NCI-H2227 treated with DMSO at 0.1 percent for 48 hours (cell line): ENCODE results near the gene SYT9.
"Not testable (repeated sequence)": the region's sequence is repeated elsewhere in the genome, so short reads cannot be mapped to it uniquely, and the experiment has no call there.

Experiments
- DNase-seq: peaks from one replicate; lab custom pipeline; 2025; lab: John Stamatoyannopoulos, UW

The SYT9 gene

DNA sequence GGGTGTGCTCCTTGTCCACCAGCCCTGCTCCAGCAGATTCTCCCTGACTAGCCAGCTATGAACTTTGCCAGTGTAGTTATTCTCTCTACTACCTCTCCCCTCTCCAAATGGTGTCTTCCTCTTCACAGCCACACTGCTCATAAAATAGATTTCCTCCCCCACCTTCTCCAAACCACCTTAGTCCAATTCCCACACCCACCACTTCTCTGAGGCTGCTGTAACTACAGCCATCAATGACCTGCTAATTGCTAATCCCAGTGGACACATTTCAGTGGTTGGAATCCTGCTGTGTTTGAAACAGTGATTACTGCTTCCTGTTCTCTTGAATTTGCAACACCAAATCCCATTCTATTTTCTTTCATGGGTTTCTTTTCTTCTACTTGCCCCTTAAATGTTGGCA, 23.4 kb downstream of the SYT9 start:
- DNase-seq: no peak

DNA sequence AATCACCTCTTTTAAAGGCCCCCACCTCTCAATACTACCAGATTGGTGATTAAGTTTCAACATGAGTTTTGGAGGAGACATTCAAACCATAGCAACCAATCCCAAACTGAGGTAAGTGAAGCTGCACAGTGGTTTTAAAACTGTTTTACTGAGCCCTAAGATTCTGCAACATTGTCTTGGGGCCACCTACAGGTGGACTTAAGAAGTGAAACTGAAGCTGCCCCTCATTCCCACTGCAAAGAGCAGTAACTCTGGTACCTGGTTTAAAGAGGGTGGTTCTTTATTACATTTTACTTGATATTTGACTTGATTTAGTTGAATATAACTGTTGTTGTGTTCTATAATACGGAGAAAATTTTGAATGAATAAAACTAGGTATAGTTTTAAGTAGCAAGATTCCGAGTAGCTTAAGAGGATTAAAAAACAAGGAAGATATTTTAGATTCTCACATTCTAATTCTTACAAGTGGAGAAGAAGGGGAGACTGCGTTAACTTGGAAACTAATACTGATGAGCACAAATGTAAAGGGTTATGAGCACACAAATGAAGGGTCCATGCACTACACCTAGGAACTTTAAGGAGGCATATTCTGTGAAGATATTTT, 26.7 kb downstream of the SYT9 start:
- no peak for DNase-seq

DNA sequence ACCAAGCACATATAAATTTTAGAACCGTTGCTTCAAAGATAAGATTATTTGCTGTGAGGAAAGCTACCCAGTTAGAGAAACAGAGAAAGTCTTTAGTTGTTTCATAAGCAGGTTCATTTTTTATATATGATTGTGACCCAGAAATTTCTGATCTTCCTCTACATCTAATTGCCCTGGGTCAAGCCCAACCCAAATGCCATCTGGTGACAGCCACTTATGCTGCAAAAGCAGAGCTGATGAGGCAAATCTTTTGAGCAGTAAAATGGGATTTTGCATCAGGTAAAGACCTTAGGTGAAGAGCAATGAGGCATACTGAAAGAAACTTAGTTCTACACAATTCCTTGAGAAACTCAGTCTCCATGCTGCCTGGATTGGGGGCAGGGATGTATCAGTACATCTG, 28.0 kb downstream of the SYT9 start:
- DNase-seq: no peak

DNA sequence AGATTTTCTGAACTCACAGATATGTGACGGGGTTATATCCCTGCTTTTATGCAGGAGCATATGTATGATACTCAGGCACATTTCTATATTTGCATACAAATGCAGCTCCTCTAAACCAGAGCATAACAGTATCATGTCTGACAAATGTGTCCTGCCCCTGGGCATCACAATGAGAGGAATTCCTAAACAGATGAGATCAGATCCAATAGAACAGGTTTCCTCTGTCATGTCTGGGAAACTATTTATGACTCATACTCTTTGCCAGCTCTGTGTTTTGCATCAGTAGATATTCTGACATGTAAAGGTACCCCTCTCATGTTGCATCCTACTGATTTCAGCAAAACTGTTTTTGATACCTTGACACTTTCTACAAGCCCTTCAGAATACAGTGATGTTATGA, 29.4 kb downstream of the SYT9 start:
- no peak for DNase-seq

DNA sequence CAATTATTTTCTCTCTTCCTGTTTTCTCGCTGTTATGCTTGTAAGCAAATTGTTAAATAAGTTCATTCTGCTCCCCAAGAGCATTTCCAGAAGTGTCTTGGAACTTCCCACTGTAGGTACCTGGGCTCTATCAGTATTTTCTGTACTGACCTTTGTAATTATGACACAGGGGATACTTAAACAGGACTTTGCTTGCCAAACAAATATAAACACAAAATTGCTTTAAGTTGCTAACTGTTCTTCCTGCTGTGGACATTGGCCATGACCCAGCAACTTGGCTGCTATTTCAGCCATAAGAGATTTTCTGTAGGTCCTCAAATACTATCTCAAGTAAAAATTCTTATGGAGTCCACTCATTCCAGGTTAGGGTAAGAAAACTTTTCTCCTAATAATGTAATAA, 30.1 kb downstream of the SYT9 start:
- no peak for DNase-seq

DNA sequence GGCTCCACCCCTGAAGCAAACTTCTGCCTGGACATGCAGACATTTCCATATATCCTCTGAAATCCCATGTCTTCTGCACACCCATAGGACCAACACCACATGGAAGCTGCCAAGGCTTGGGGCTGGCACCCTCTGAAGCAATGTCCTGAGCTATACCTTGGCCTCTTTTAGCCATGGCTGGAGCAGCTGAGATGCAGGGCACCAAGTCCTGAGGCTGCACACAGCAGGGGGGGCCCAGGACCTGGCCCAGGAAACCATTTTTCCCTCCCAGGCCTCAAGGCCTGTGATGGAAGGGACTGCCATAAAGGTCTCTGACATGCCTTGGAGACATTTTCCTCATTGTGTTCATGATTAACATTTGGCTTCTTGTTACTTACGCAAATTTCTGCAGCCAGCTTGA, 34.5 kb downstream of the SYT9 start:
- DNase-seq: no peak

DNA sequence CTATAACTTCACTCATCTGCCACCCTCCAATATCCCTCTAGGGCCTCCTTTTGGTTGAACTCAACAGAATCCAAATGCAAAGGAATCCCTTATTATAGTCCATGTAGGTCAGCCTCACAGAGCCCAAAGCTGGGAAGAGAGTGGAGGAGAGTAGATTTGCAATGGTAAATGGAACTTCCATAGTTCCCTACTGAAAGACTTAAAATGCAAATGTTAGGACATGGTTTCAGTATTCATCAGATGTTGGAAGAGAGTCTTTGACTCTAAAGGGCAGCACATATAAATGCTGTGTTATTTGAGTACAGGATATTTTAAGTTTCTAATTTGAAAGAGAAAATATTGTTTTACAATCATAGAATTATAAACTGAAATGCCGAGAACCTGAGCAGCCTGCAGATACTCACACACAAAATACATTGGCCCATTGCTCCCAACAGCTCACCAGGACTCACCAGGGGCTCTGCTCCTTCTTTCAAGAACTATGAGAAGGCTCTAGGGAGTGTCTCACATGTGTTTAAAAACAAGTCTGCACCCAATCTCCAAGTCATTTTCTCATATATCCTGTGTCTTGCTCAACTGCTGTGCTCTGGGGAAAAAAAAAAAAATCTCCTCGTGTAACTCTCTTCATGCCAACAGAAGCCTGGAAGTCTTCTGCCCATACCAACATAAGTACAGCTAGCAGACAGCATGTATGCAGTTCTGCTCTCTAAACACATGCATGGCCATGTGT, 39.6 kb downstream of the SYT9 start:
- DNase-seq: no peak

DNA sequence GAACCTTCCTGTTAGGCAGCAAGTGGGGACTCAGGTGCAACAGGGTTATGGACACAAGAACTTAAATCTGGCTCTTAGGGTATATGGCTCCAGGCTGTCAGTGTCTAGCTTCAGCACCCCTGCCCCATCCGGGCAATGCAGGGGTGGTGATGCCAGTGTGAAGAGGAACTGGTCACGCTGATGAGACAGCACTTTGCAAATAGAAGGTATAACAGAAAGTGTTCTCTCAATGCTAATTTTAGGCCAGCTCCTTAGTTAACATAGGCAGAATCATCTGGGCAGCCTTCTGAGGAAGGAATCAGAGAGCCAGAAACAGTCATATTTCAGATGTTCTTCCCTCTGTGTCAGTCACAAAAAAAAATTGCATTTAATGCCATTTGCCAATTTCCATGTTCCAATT, 41.2 kb downstream of the SYT9 start:
- no peak for DNase-seq

DNA sequence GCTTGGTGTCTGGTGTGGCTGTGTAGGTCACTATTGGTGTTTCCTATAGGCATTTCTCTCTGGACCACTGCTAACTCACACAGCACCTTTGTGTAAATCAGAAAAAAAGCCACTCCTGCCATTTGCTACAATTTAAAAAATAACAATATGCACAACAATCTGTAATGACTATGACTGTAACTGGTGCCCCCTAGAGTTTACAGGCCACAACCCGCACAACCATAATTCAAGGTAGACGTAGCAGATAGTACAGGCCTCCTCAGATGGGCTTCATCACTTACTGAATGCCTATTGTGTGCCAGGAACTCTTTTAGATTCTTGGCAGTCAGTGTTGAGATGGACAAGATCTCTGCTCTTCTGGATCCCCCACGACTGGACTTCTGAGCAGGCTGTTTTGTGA, 47.7 kb downstream of the SYT9 start:
- no peak for DNase-seq

DNA sequence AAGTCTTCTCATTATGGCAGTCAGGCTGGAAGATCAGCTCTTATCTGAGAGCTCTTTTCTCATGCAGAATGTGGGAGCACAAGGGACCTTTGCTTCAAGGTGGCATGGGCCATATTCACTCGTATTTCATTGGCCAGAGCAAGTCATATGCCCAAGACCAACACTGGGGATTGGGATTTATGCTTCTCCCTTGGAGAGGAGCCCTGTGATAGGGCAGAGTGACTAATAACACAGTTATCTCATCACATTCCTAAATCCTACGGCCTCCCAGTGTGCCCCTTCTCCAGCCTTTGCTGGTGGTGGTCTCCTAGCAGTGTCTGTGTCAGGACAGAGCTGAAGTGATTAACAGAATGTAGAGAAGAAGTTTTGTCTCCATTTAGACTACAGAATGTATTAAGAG, 48.6 kb downstream of the SYT9 start:
- no peak for DNase-seq

DNA sequence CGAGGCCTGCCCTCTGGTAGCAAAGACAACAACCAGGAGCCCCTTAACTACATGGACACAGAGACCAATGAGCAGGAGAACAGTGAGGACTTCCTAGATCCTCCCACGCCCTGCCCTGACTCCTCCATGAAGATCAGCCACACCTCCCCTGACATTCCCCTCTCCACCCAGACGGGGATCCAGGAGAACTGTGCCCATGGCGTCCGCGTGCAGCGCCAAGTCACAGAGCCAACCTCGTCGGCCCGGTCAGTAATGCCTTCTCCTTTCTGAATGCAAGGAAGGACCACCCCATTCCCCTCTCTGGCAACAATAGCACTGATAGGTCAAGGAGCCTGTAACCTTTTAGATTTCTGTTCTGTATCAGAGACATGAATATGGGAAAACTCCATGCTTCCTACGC, 51.4 kb downstream of the SYT9 start:
- no peak for DNase-seq

DNA sequence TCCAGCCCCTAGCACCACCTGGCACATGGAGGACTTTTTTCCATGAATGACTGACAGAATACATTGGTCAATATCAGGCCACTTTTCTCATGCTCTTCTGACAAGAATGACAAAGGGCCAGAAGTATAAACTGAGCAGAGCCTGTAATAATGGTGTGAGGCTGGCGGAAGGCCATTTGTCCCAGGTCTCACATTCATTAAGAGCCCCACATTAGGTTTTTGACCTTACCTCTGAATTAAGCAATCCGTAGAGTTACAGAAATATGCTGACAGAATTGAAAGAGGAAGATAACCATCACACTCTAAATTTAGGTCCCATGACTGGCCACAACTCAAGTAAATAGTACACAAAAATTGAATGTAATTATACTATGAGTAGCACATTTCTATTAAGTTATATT, 55.2 kb downstream of the SYT9 start:
- DNase-seq: no peak

DNA sequence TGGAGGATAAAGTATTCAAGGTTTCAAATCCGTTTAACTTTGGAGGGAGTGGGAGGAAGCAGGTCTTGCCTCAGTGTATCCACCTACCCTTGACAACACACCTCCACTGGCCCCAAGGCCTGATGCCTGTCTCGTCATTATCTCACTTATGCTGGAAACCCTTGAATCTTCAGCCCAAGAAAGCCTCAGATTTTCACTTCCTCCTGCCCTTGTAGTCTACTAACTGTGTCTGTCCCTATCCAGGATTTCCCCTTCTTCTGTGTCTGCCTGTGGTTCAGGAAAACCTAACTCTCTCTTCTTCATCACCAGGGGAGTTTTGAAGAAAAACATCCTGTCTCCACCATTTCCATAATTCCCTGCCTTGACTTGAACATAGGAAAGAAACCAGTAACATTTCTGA, 56.1 kb downstream of the SYT9 start:
- DNase-seq: no peak

DNA sequence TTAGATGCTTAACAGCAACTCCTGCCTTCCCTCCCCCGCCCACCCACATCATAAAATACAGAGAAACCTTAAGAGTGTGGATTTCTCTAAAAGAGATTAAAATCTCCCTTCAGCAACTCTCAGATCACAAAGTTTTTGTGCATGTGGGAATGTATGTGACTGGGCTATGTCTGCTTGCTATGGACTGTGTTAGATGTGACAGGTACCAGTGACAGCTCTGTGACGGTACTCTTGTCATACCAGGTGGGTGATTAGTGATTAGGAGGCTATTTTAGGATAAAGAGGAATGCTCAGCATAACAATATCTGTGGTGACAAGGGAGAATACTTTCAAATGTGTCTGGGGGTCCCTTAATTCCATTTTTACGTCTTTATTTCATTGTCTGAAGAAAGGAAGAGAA, 60.2 kb downstream of the SYT9 start:
- DNase-seq: no peak

DNA sequence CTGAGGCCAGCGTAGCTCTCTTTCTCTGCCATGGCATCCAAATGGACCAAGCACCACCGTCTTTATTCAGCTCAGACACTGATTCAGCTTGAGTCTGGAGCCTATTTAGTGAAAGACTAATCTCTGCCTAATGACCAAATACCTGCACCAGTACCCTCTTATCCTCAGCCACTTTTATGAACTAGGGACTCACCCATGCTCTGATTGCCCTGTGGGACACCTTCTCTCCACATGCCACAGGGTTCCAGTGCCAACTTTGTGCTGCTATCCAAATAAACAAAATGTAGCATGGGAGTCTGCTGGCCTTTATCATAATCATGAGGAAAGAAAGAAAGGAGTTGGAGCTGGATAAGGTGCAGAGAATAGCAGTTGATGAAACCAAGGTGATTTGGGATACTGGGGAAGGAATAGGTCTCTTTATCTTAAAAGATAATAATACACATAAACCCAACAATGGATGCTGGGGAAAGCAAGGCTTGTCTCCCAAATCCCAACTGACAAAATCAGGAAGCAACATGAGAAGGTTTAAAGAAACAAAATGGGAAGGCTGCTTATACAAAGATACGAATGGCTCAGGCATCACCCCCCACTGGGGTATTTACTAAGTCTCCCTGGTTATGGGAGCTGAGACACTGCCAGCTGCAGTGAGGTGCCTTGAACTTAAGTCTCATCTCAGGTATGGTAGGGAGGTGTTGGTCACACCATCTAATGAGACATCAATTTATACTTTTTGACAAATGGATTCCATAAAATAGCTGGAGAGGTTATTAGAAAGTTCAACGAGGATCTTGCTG, 63.3 kb downstream of the SYT9 start:
- DNase-seq: no peak

DNA sequence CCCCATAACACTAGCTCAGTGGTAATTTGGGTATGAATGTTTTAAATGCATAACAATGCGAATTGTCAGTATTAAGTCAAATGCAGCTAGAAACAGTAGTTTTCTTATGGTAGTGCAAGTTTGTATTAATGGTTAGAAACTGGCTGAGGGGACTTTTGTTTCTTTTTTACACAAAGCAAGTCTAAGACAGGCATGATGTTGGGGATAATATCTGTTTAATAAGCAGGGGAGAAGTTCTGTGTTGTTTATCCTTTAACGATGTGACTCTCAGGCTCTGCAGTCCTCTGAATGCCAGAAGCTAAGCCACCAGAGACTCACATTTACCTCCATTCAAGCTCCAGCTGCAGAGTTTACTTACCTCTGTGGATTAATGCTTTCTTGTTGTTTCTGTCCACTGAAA, 67.8 kb downstream of the SYT9 start:
- no peak for DNase-seq

DNA sequence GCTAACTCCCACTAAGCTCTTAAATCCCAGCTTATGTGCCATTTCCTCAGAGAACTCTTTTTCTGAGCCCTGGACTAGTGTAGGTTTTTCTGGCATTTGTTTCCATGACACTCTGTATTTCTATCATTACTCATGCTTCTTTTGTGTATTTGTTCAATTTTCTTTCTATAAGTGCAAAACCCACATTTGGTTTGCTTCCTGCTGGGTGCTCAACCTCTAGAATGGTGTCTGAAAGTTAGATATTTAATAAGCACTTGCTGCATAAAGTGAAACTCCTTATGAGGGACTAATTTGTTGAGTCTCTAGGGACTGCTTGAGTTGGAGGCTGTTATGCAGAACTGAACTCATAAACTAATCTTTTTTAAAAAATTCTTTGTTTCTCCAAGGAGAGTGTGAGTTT, 68.6 kb downstream of the SYT9 start:
- no peak for DNase-seq

DNA sequence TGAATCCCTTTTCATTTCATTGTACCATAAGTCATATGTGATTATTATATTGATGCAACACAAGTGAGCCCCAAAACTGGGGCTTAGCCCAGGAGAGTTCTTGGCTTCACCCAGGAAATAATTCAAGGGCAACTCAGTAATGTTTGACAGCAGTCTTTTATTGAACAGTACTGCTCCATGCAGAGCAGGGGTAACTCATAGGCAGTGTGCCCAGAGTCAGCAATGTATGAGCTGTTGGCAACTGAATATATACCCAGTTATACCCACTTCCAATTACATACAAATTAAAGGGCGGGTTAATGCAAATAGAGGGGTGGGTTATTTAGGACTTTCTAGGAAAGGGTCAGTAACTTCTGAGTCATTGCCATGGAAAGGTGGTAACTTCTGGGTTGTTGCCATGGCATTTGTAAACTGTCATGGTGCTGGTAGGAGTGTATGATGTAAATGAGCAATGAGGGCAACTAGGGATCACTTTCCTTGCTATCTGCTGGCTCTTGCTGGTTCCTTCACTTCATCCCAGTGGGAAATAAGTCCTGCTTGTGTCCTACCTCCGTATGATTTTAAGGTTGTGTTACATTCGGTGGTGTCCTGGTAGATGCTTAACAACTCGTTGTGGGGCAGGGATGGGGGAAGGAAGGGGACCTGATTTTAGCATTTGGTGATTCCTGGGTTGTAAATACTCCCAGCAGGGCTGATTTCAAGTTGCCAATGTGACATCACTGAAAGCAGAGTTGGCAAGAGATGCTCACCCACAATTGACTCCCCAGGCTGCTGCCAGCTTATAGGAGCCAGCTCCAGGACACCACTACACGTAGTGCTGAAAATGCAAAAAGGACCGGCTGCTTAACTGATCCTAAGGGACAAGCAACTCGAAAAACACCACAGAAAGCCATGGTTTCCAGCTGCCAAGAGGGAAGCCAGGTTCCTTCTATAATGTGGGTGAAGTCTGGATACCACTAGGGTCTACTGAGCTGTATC, 70.1 kb downstream of the SYT9 start:
- DNase-seq: no peak

DNA sequence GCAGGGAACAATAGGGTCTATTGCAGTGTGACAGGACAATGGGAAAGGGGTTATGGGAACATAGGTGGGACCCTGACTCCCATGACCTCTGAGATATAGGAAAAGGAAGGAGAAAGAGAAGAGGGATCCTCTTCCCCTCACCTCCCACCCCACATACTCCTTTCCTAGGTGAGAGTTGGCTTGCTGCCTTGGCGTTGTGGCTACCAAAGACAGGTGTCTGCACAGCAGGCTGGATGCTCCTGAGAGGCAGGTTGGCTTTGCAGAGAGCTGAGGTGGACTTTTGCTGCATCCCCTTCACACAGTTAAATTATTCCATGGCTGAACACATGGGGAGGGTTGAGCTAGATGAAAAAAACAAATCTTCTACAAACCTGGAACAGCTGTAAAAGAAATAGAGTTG, 80.7 kb downstream of the SYT9 start:
- no peak for DNase-seq

DNA sequence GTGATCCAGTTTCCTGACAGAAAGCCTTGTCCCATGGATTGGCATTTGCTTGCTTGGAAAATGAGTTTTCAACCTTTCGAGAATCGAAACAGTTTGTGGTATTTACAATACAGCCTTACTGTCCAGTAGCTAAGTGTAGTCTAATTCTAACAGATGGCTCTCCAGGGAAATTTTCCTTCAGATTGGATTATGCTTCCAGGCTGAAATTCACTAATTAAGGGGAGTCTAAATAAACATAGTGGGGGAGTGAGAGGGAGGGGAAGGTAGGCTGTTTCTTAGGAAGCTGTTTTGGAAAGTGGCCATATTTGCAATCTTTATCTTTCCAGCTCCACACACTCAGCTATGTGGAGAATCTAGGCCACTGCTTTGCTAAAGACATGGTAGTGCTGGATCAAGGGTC, 81.3 kb downstream of the SYT9 start:
- DNase-seq: no peak

DNA sequence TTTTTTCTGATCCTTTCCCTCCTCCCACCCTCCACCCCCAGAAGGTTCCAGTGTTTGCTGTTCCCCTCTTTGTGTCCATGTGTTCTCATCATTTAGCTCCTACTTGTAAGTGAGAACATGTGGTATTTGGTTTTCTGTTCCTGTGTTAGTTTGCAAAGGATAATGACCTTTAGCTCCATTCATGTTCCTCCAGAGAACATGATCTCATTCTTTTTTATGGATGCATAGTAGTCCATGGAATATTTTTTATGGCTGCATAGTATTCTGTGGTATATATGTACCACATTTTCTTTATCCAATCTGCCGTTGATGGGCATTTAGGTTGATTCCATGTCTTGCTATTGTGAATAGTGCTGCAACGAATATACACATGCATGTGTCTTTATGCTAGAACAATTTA, 83.7 kb downstream of the SYT9 start:
- DNase-seq: not testable (repeated sequence)

DNA sequence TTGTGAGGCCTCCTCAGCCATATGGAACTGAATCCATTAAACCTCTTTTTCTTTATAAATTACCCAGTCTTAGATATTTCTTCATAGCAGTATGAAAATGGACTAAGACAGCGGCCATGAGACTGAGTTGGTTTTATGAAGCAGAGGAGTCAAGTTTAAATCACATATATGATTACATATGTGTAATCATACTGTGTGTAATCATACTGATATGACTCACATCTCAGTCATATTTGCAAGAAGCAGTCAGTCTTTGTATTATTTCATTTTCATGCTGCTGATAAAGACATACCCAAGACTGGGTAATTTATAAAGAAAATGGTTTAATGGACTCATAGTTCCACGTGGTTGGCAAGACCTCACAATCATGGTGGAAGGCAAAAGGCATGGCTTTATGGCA, 89.8 kb downstream of the SYT9 start:
- DNase-seq: no peak
